GM18861 (cell line): ENCODE results near the gene FAM227A.
A peak's percentile ranks its signal among the peaks of the same experiment; 100 is the strongest.

Source experiments
- ATAC-seq: cut with Tn5 transposase; IDR thresholded peaks from one replicate; pipeline ENCODE4 v1.9.1; 2021; ENCODE audit not compliant: unreplicated experiment

Gene FAM227A

GRCh38 chr22:38656256-38657044 is at the start of gene FAM227A, which contains the start of gene CBY1:
Gene FAM227A, minus strand, starts transcription at chr22:38656392. Its CDS starts 6,224 bp downstream, at chr22:38650168.
Gene CBY1, plus strand, starts transcription at chr22:38656638. Its CDS starts 11,417 bp downstream, at chr22:38668055.
- peak; percentile 72 for ATAC-seq

GRCh38 chr22:38705235-38706100 is 49.3 kb upstream of the FAM227A start, which contains the start of gene GTPBP1:
Gene GTPBP1, plus strand, starts transcription at chr22:38705944. Its CDS starts 12 bp downstream, at chr22:38705956.
- ATAC-seq, result peak; percentile 66

- ATAC-seq, result no peak
Measured at GRCh38 chr22:38704654-38705234, 48.6 kb upstream of the FAM227A start.

- peak; percentile 25 for ATAC-seq
Measured at GRCh38 chr22:38700789-38701628, 44.8 kb upstream of the FAM227A start, which contains the start of gene JOSD1. Gene JOSD1, minus strand, starts transcription at chr22:38700943. Its CDS starts 956 bp downstream, at chr22:38699987.

GRCh38 chr22:38700270-38700788 is 44.1 kb upstream of the FAM227A start:
- ATAC-seq, result no peak

- no peak for ATAC-seq
Measured at GRCh38 chr22:38699784-38700183, 43.6 kb upstream of the FAM227A start.

GRCh38 chr22:38699143-38699542 is 43.0 kb upstream of the FAM227A start:
- no peak for ATAC-seq

GRCh38 chr22:38698407-38699094 is 42.4 kb upstream of the FAM227A start:
- no peak for ATAC-seq

GRCh38 chr22:38697425-38698089 is 41.4 kb upstream of the FAM227A start:
- no peak for ATAC-seq

- no peak for ATAC-seq
Measured at GRCh38 chr22:38696606-38697424, 40.6 kb upstream of the FAM227A start.

- ATAC-seq, result no peak
Measured at GRCh38 chr22:38694940-38695339, 38.7 kb upstream of the FAM227A start.

GRCh38 chr22:38694049-38694448 is 37.9 kb upstream of the FAM227A start:
- no peak for ATAC-seq

GRCh38 chr22:38689651-38690050 is 33.5 kb upstream of the FAM227A start:
- ATAC-seq, result no peak

- ATAC-seq, result no peak
Measured at GRCh38 chr22:38685761-38686160, 29.6 kb upstream of the FAM227A start.

GRCh38 chr22:38684895-38685294 is 28.7 kb upstream of the FAM227A start:
- ATAC-seq, result no peak

- ATAC-seq, result peak; percentile 90
Measured at GRCh38 chr22:38681582-38682335, 25.6 kb upstream of the FAM227A start, which contains the start of gene TOMM22. Gene TOMM22, plus strand, starts transcription at chr22:38681957. Its CDS starts 22 bp downstream, at chr22:38681979.

- ATAC-seq, result no peak
Measured at GRCh38 chr22:38675833-38676232, 19.6 kb upstream of the FAM227A start.
